ENCODE measurements around the gene PIP5K1B. TPM values are rescaled to one million over a fixed set of nuclear protein-coding genes. Genes with fewer than 3 reads are reported as not detected.

PIP5K1B gene
- total and polyA plus RNA-seq, 2 experiments from 2014 or later = 1.3 to 2.8 TPM

DNA sequence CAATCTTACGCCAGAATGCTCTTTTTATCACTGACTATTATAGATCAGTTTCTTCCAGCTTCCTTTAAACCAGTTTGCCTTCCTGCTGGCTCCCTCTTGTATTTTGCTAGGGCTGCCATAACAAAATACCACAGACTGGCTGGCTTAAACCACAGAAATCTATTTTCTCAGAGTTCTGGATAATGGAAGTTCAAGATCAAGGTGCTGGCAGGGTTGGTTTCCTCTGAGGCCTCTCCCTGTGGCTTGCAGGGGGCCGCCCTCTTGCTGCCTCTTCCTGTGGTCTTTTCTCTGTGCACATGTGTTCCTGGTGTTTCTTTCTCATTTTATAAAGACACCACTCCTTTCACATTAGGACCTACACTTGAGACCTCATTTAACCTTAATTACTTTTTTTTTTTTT lies 323.7 kb downstream of the PIP5K1B start:
- TF ChIP-seq EZH2 (IDR thresholded peaks at IDR 0.05; ENCODE audit: low read depth, unreplicated experiment) (no peak), POLR2AphosphoS5 (IDR thresholded peaks at IDR 0.05; ENCODE audit: low read depth) (no peak), STAT1 (IDR thresholded peaks at IDR 0.05; ENCODE audit: unreplicated experiment) (no peak), ZNF331 (CRISPR knock-in tag; IDR thresholded peaks at IDR 0.05; ENCODE audit: low read depth) (no peak), CREB1 (CRISPR knock-in tag; IDR thresholded peaks at IDR 0.05; ENCODE audit: low read depth) (no peak), ZNF114 (CRISPR knock-in tag; IDR thresholded peaks at IDR 0.05) (no peak), EZH2phosphoT487 (IDR thresholded peaks at IDR 0.05; ENCODE audit: unreplicated experiment) (no peak), NANOG (IDR thresholded peaks at IDR 0.05; ENCODE audit: borderline replicate concordance) (no peak)
- TF ChIP-seq, protein P1, sequence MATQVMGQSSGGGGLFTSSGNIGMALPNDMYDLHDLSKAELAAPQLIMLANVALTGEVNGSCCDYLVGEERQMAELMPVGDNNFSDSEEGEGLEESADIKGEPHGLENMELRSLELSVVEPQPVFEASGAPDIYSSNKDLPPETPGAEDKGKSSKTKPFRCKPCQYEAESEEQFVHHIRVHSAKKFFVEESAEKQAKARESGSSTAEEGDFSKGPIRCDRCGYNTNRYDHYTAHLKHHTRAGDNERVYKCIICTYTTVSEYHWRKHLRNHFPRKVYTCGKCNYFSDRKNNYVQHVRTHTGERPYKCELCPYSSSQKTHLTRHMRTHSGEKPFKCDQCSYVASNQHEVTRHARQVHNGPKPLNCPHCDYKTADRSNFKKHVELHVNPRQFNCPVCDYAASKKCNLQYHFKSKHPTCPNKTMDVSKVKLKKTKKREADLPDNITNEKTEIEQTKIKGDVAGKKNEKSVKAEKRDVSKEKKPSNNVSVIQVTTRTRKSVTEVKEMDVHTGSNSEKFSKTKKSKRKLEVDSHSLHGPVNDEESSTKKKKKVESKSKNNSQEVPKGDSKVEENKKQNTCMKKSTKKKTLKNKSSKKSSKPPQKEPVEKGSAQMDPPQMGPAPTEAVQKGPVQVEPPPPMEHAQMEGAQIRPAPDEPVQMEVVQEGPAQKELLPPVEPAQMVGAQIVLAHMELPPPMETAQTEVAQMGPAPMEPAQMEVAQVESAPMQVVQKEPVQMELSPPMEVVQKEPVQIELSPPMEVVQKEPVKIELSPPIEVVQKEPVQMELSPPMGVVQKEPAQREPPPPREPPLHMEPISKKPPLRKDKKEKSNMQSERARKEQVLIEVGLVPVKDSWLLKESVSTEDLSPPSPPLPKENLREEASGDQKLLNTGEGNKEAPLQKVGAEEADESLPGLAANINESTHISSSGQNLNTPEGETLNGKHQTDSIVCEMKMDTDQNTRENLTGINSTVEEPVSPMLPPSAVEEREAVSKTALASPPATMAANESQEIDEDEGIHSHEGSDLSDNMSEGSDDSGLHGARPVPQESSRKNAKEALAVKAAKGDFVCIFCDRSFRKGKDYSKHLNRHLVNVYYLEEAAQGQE (IDR thresholded peaks at IDR 0.05; ENCODE audit: unreplicated experiment) = no peak
- TF ChIP-seq, protein P2, sequence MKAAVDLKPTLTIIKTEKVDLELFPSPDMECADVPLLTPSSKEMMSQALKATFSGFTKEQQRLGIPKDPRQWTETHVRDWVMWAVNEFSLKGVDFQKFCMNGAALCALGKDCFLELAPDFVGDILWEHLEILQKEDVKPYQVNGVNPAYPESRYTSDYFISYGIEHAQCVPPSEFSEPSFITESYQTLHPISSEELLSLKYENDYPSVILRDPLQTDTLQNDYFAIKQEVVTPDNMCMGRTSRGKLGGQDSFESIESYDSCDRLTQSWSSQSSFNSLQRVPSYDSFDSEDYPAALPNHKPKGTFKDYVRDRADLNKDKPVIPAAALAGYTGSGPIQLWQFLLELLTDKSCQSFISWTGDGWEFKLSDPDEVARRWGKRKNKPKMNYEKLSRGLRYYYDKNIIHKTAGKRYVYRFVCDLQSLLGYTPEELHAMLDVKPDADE (IDR thresholded peaks at IDR 0.05) = no peak
- TF ChIP-seq, protein P3, sequence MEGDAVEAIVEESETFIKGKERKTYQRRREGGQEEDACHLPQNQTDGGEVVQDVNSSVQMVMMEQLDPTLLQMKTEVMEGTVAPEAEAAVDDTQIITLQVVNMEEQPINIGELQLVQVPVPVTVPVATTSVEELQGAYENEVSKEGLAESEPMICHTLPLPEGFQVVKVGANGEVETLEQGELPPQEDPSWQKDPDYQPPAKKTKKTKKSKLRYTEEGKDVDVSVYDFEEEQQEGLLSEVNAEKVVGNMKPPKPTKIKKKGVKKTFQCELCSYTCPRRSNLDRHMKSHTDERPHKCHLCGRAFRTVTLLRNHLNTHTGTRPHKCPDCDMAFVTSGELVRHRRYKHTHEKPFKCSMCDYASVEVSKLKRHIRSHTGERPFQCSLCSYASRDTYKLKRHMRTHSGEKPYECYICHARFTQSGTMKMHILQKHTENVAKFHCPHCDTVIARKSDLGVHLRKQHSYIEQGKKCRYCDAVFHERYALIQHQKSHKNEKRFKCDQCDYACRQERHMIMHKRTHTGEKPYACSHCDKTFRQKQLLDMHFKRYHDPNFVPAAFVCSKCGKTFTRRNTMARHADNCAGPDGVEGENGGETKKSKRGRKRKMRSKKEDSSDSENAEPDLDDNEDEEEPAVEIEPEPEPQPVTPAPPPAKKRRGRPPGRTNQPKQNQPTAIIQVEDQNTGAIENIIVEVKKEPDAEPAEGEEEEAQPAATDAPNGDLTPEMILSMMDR (conservative IDR thresholded peaks at IDR 0.05; ENCODE audit: low read depth in 2 of 2) = no peak
- no peaks in the 10 kb centered on the region for H3K27me3 ChIP-seq (ENCODE audit: insufficient read depth)
- H3K9me2 ChIP-seq (ENCODE audit: insufficient read depth) = no peaks in the 10 kb centered on the region
- Mint-ChIP-seq H3K9me3 (peaks cover 8% of the 10 kb centered on the region; the same call in 2 of the 3 replicates), H3K4me1 (peaks cover 7% of the 10 kb centered on the region), H3K27ac (no peak overlapping the region), H3K4me3 (no peak overlapping the region), H3K27me3 (ENCODE audit: insufficient read depth, low read depth, poor library complexity) (peaks cover 3% of the 10 kb centered on the region), H3K36me3 (ENCODE audit: low read depth) (0 out of 3 replicates have a peak, but pooled peaks cover 3% of the 10 kb centered on the region)
- H4K20me1 ChIP-seq (replicated peaks; ENCODE audit: insufficient read depth) = no peaks in the 10 kb centered on the region
- no peak overlapping the region for H3K4me2 ChIP-seq
- 0 out of 2 replicates have a peak, but pooled peaks cover 4% of the 10 kb centered on the region for H3F3A ChIP-seq (replicated peaks; ENCODE audit: low read depth)
- no peaks in the 10 kb centered on the region; the same call in 1 of the 2 replicates for H3K4me1 ChIP-seq (ENCODE audit: insufficient read depth)
- DNase-seq (ENCODE audit: low spot score) (no peak), ATAC-seq (no peak)
- no peak overlapping the region for H2AFZ ChIP-seq
- no peak overlapping the region for H3K27ac ChIP-seq (ENCODE audit: low read depth)
- no peak overlapping the region for H3K4me3 ChIP-seq
- no peaks in the 10 kb centered on the region for H3K79me2 ChIP-seq (replicated peaks; ENCODE audit: insufficient read depth)
- H3K36me3 ChIP-seq (ENCODE audit: insufficient read depth) = no peaks in the 10 kb centered on the region

Data from GM23338 (cell line).